Measurements from ENCODE around the gene MAPK13. TPM values are rescaled to one million over a fixed set of nuclear protein-coding genes. Genes with fewer than 3 reads are reported as not detected.

MAPK13 gene
- total RNA-seq, 1 experiment from 2014 or later = 1.7 TPM

- in situ Hi-C loops (cut with HindIII; ENCODE audit: low pct_unique_long_range_greater_than_20kb, low sequenced_read_pairs) = no loop called here
- DNase-seq (ENCODE audit: low read depth) = no peak
Observed at GRCh38 chr6:36184311-36184710, 54.0 kb downstream of the MAPK13 start.

- DNase-seq (ENCODE audit: low read depth) = no peak
- in situ Hi-C loops (cut with HindIII; ENCODE audit: low pct_unique_long_range_greater_than_20kb, low sequenced_read_pairs) = no loop called here
Observed at GRCh38 chr6:36186199-36186598, 55.9 kb downstream of the MAPK13 start.

- DNase-seq (ENCODE audit: low read depth) = no peak
- in situ Hi-C loops (cut with HindIII; ENCODE audit: low pct_unique_long_range_greater_than_20kb, low sequenced_read_pairs) = no loop called here
Observed at GRCh38 chr6:36187446-36187845, 57.1 kb downstream of the MAPK13 start.

Other genes with a start within 250 kb of the MAPK13 start
- 17.1 and 37.8 TPM in 2 replicates for gene SRPK1, start 209.4 kb upstream of the MAPK13 start, total RNA-seq (2014; rRNA removed; shearing (Covaris generic); ENCODE audit: low replicate concordance)
- gene SLC26A8, start 105.9 kb upstream of the MAPK13 start, total RNA-seq (2014; rRNA removed; shearing (Covaris generic); ENCODE audit: low replicate concordance) = not detected in 2 replicates
- gene MAPK14, start 102.7 kb upstream of the MAPK13 start, total RNA-seq (2014; rRNA removed; shearing (Covaris generic); ENCODE audit: low replicate concordance) = 27.0 and 40.4 TPM in 2 replicates
- 8.9 and 14.9 TPM in 2 replicates for gene BRPF3, start 66.2 kb downstream of the MAPK13 start, total RNA-seq (2014; rRNA removed; shearing (Covaris generic); ENCODE audit: low replicate concordance)
- not detected in 2 replicates for gene PNPLA1, start 139.5 kb downstream of the MAPK13 start, total RNA-seq (2014; rRNA removed; shearing (Covaris generic); ENCODE audit: low replicate concordance)
- gene BNIP5, start 206.4 kb downstream of the MAPK13 start, total RNA-seq (2014; rRNA removed; shearing (Covaris generic); ENCODE audit: low replicate concordance) = not detected in 2 replicates